ENCODE data around the gene ANO7.

Gene ANO7

DNA sequence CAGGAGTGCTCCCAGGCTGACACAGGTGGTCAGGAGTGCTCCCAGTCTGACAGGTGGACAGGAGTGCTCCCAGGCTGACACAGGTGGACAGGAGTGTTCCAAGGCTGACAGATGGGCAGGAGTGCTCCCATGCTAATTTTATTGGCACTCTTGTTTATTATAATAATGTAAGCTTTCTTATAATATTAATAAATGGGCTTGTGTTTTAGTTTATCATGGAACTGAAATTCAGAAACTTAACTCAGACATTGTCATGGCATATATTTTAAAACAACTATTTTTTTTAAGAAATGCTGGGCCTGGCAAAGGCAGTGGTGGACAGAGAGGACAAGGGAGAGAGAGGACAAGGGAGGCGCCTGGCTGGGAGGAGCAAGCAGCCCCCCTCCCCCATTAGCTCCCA, 18.7 kb downstream of the ANO7 start:
- H2AFZ ChIP-seq (ENCODE audit: low read depth, low read length): no peak overlapping the region
- H3K4me1 ChIP-seq (ENCODE audit: low read length): no peaks in the 10 kb centered on the region
- no peak overlapping the region for H3K27ac ChIP-seq (ENCODE audit: low read length)
- no peak overlapping the region for H3K4me2 ChIP-seq (ENCODE audit: low read length)
- no peak for TF ChIP-seq EZH2phosphoT487 (IDR thresholded peaks at IDR 0.05; ENCODE audit: low read depth)
- TF ChIP-seq, protein P1, sequence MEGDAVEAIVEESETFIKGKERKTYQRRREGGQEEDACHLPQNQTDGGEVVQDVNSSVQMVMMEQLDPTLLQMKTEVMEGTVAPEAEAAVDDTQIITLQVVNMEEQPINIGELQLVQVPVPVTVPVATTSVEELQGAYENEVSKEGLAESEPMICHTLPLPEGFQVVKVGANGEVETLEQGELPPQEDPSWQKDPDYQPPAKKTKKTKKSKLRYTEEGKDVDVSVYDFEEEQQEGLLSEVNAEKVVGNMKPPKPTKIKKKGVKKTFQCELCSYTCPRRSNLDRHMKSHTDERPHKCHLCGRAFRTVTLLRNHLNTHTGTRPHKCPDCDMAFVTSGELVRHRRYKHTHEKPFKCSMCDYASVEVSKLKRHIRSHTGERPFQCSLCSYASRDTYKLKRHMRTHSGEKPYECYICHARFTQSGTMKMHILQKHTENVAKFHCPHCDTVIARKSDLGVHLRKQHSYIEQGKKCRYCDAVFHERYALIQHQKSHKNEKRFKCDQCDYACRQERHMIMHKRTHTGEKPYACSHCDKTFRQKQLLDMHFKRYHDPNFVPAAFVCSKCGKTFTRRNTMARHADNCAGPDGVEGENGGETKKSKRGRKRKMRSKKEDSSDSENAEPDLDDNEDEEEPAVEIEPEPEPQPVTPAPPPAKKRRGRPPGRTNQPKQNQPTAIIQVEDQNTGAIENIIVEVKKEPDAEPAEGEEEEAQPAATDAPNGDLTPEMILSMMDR (IDR thresholded peaks at IDR 0.05; ENCODE audit: low read depth, low read length): no peak
- no peak overlapping the region for H3K9ac ChIP-seq (ENCODE audit: low read length)
- H3K27me3 ChIP-seq (ENCODE audit: low read depth, low read length): no peaks in the 10 kb centered on the region
- no peaks in the 10 kb centered on the region for H4K20me1 ChIP-seq (ENCODE audit: insufficient read depth, low read length)
- no peaks in the 10 kb centered on the region for H3K9me3 ChIP-seq (ENCODE audit: insufficient read depth, low read length)
- H3K4me3 ChIP-seq (ENCODE audit: low read length): no peak overlapping the region
- H3K79me2 ChIP-seq (ENCODE audit: low read length): no peaks in the 10 kb centered on the region
- H3K36me3 ChIP-seq (replicated peaks; ENCODE audit: low read depth, low read length): no peaks in the 10 kb centered on the region

DNA sequence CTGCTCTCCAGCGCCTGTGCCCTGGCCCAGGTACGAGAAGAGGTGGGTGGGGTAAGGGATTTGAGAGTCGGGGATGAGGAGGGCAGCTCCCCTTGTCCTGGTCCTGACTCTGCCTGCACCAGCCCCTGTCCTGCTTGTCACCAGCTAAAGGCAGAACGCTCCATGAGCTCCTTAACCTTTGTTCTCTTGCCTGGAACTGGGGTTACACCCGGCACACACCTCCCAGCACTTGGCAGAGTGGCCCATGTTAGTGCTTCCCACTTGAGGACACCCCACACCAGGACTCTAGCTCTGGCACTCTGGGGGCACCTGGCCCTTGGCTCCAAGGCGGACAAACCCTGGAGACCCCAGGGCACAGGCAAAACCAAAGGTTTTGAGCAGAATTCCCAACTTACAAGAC, 19.2 kb downstream of the ANO7 start:
- Histone ChIP-seq H3K27me3 (ENCODE audit: low read depth, low read length) (no peaks in the 10 kb centered on the region), H3K27ac (ENCODE audit: low read length) (no peak overlapping the region), H4K20me1 (ENCODE audit: insufficient read depth, low read length) (no peaks in the 10 kb centered on the region), H3K9ac (ENCODE audit: low read length) (no peak overlapping the region), H3K79me2 (ENCODE audit: low read length) (no peaks in the 10 kb centered on the region), H2AFZ (ENCODE audit: low read depth, low read length) (no peak overlapping the region), H3K4me1 (ENCODE audit: low read length) (no peaks in the 10 kb centered on the region), H3K4me2 (ENCODE audit: low read length) (no peak overlapping the region), H3K36me3 (replicated peaks; ENCODE audit: low read depth, low read length) (no peaks in the 10 kb centered on the region), H3K4me3 (ENCODE audit: low read length) (no peak overlapping the region), H3K9me3 (ENCODE audit: insufficient read depth, low read length) (no peaks in the 10 kb centered on the region)
- TF ChIP-seq EZH2phosphoT487 (IDR thresholded peaks at IDR 0.05; ENCODE audit: low read depth): no peak
- TF ChIP-seq, protein P1 (IDR thresholded peaks at IDR 0.05; ENCODE audit: low read depth, low read length): no peak

DNA sequence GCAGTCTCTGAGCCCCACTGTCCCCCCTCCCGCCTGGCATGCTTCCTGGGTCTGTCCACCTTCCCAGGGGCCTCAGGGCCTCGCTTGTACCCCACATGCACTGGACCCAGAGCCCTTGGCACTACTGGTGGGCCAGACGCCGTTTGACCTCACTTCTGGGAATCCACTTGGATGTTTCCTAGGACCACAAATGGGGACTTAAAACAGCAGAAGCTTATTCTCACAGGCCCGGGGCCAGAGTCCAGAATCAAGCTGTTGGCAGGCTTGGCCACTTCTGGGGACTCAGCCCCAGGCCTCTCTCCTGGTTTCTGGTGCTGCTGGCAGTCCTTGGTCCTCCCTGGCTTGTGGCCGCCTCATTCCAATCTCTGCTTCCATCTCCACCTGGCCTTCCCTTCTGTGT, 19.6 kb downstream of the ANO7 start:
- Histone ChIP-seq H3K4me2 (ENCODE audit: low read length) (no peak overlapping the region), H3K27ac (ENCODE audit: low read length) (no peak overlapping the region), H3K4me3 (ENCODE audit: low read length) (no peak overlapping the region), H3K79me2 (ENCODE audit: low read length) (no peaks in the 10 kb centered on the region), H3K4me1 (ENCODE audit: low read length) (no peaks in the 10 kb centered on the region), H3K9ac (ENCODE audit: low read length) (no peak overlapping the region), H3K9me3 (ENCODE audit: insufficient read depth, low read length) (no peaks in the 10 kb centered on the region), H3K27me3 (ENCODE audit: low read depth, low read length) (no peaks in the 10 kb centered on the region), H3K36me3 (replicated peaks; ENCODE audit: low read depth, low read length) (no peaks in the 10 kb centered on the region), H2AFZ (ENCODE audit: low read depth, low read length) (no peak overlapping the region), H4K20me1 (ENCODE audit: insufficient read depth, low read length) (no peaks in the 10 kb centered on the region)
- TF ChIP-seq, protein P1 (IDR thresholded peaks at IDR 0.05; ENCODE audit: low read depth, low read length): no peak
- TF ChIP-seq EZH2phosphoT487 (IDR thresholded peaks at IDR 0.05; ENCODE audit: low read depth): no peak

DNA sequence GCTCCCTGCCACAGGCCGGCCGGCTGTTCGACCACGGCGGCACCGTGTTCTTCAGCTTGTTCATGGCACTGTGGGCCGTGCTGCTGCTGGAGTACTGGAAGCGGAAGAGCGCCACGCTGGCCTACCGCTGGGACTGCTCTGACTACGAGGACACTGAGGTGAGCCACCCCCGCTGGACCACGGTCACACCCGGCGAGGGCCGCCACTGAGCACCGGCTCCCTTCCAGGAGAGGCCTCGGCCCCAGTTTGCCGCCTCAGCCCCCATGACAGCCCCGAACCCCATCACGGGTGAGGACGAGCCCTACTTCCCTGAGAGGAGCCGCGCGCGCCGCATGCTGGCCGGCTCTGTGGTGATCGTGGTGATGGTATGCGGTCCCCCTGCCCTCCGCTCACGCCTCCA, 20.8 kb downstream of the ANO7 start:
- Histone ChIP-seq H3K4me2 (ENCODE audit: low read length) (no peak overlapping the region), H3K9ac (ENCODE audit: low read length) (no peak overlapping the region), H3K79me2 (ENCODE audit: low read length) (no peaks in the 10 kb centered on the region), H3K9me3 (ENCODE audit: insufficient read depth, low read length) (no peaks in the 10 kb centered on the region), H3K4me1 (ENCODE audit: low read length) (no peaks in the 10 kb centered on the region), H2AFZ (ENCODE audit: low read depth, low read length) (no peak overlapping the region), H3K27ac (ENCODE audit: low read length) (no peak overlapping the region), H4K20me1 (ENCODE audit: insufficient read depth, low read length) (no peaks in the 10 kb centered on the region), H3K36me3 (replicated peaks; ENCODE audit: low read depth, low read length) (no peaks in the 10 kb centered on the region), H3K27me3 (ENCODE audit: low read depth, low read length) (no peaks in the 10 kb centered on the region), H3K4me3 (ENCODE audit: low read length) (no peak overlapping the region)
- TF ChIP-seq, protein P1 (IDR thresholded peaks at IDR 0.05; ENCODE audit: low read depth, low read length): no peak
- no peak for TF ChIP-seq EZH2phosphoT487 (IDR thresholded peaks at IDR 0.05; ENCODE audit: low read depth)

All from OCI-LY3 (cell line).